Fibroblast of lung (primary cell): ENCODE measurements around the gene FIP1L1. TPM values are rescaled to one million over a fixed set of nuclear protein-coding genes. Genes with fewer than 3 reads are reported as not detected.
A peak's percentile ranks its signal among the peaks of the same experiment; 100 is the strongest.

Experiments used
- DNase-seq, 2 donors: peaks; one replicate each; pipeline versions ENCODE4 v3.0.0 to v3.0.0-alpha.2; 2010; ENCODE audit warnings: low read depth in 2 of 2
- H2AFZ ChIP-seq: 2 replicates; pipeline ENCODE4 v1.5.1; 2012; ENCODE audit warnings: low read length, control low read depth, inconsistent platforms
- H3K27ac ChIP-seq: 2 replicates; pipeline ENCODE4 v1.5.1; 2011; ENCODE audit warnings: low read length, control low read depth; ENCODE audit not compliant: insufficient read depth
- H3K27me3 ChIP-seq: 2 replicates; pipeline ENCODE4 v1.5.1; 2011; ENCODE audit warnings: mild to moderate bottlenecking, low read length; ENCODE audit not compliant: control insufficient read depth, insufficient read depth
- H3K36me3 ChIP-seq: 2 replicates; pipeline ENCODE4 v1.5.1; 2011; ENCODE audit warnings: low read length; ENCODE audit not compliant: control insufficient read depth, insufficient read depth
- H3K4me1 ChIP-seq: 2 replicates; pipeline ENCODE4 v1.5.1; 2011; ENCODE audit warnings: low read length; ENCODE audit not compliant: control insufficient read depth, insufficient read depth; ENCODE audit errors: extremely low read depth
- H3K4me2 ChIP-seq: 2 replicates; pipeline ENCODE4 v1.5.1; 2011; ENCODE audit warnings: low read length, control low read depth; ENCODE audit not compliant: insufficient read depth; ENCODE audit errors: extremely low read depth
- H3K4me3 ChIP-seq, 4 experiments: fragments of 200-600 bp in 1 of 4; sonication (generic) in 1 of 4; replicated peaks in 1 of 4; 2 replicates each; pipeline ENCODE4 v1.5.1; 2011 to 2016; ENCODE audit warnings: low read length in 4 of 4, low read depth in 3 of 4, mild to moderate bottlenecking in 3 of 4, control low read depth in 2 of 4, inconsistent platforms in 1 of 4, mixed read lengths in 1 of 4; ENCODE audit not compliant: insufficient read depth in 1 of 4; ENCODE audit errors: control extremely low read depth in 1 of 4
- H3K79me2 ChIP-seq: 2 replicates; pipeline ENCODE4 v1.5.1; 2012; ENCODE audit warnings: mild to moderate bottlenecking, low read length, inconsistent platforms; ENCODE audit not compliant: control insufficient read depth, insufficient read depth
- H3K9ac ChIP-seq: 2 replicates; pipeline ENCODE4 v1.5.1; 2011; ENCODE audit warnings: mild to moderate bottlenecking, low read length, control low read depth; ENCODE audit not compliant: insufficient read depth
- H3K9me3 ChIP-seq: 2 replicates; pipeline ENCODE4 v1.5.1; 2012; ENCODE audit warnings: low read depth, low read length; ENCODE audit not compliant: control insufficient read depth, insufficient read depth
- H4K20me1 ChIP-seq: 2 replicates; pipeline ENCODE4 v1.5.1; 2011; ENCODE audit warnings: low read length; ENCODE audit not compliant: control insufficient read depth, insufficient read depth; ENCODE audit errors: extremely low read depth
- CTCF ChIP-seq, 2 donors: IDR thresholded peaks in 1 of 2; conservative IDR thresholded peaks in 1 of 2; 1 replicate in 1 of 2; 2 replicates in 1 of 2; pipeline ENCODE4 v1.5.1; 2011 to 2012; ENCODE audit warnings: low read length in 2 of 2, control low read depth in 1 of 2, inconsistent platforms in 1 of 2, low read depth in 1 of 2, mild to moderate bottlenecking in 1 of 2
- EZH2 ChIP-seq: IDR thresholded peaks from 2 replicates; pipeline ENCODE4 v1.5.1; 2012; ENCODE audit warnings: low read length, control low read depth, mild to moderate bottlenecking; ENCODE audit errors: missing control alignments
- polyA plus RNA-seq, 2 donors: library from polyadenylated mRNA; depleted of rRNA in 1 of 2; stranded (reverse) in 1 of 2; unstranded in 1 of 2; fragments of >200 nt; gene quantifications; 2 replicates each; pipeline ENCODE4 v1.2.1, GENCODE V29; 2011 to 2012; ENCODE audit warnings: missing spikeins in 1 of 2
- total RNA-seq: library from RNA; depleted of rRNA; stranded (reverse); fragments of >200 nt; gene quantifications from 2 replicates; pipeline ENCODE4 v1.2.1, GENCODE V29; 2014

The FIP1L1 gene
- total and polyA plus RNA-seq, 2 donors (not counting 1 experiment from before 2014, with no cell fraction given) = 22.3 to 98.3 TPM

DNA sequence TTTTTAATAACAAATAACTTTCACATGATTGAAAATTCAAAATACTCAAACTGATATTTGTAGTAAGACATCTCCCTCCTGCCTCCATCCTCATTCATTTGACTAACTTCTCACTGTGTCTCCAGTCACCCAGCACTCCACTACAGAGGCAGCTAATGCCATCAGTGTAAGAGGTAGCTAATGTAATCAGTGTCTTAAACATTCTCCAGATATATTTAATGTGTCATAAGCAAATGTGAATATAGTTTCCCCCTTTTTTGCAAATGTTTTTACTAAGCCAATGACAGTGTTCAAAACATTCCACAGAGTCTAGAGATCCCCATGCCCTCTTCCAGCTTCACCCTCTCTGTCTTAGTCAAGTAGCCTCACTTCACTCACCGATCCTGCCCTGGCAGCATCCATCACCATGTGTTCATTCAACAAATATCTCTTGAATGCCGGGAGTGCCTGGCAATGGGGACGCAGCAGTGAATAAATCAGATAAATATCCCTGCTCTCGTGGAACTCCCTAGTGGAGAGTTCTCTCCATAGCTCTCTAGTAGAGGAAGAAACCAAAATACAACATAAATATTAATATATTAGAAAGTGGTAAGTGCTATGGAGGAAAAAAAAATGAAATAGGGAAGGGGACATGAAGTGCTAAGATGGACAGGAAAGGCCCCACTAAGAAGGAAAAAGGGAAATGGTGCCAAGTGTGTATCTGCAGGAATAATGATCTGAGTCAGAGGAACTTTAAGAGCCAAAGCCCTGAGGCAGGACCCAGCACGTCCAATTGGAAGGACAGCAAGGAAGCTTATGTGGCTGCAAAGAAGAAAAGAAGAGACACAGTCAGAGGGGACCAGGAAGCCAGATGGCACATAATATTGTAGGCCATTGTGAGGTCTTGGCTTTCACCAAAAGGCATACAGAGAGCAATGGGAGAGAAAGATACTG is 30.3 kb upstream of the FIP1L1 start:
- Histone ChIP-seq H3K4me3 (no peak overlapping the region), H3K36me3 (no peaks in the 10 kb centered on the region), H3K4me1 (peaks cover 5% of the 10 kb centered on the region), H3K9me3 (no peaks in the 10 kb centered on the region), H3K9ac (no peak overlapping the region), H3K4me2 (peak overlapping the region; percentile 52), H3K27me3 (no peaks in the 10 kb centered on the region), H2AFZ (no peak overlapping the region), H3K27ac (no peak overlapping the region), H3K79me2 (peaks cover 1% of the 10 kb centered on the region), H4K20me1 (no peaks in the 10 kb centered on the region)
- peak; percentile 21 to 66 for DNase-seq
- TF ChIP-seq CTCF (conservative IDR thresholded peaks at IDR 0.05 in 1 of 2, IDR thresholded peaks at IDR 0.05 in 1 of 2; ENCODE audit: low read depth in 1 of 2, low read length in 2 of 2) = no peak
- TF ChIP-seq EZH2 = no peak

- Histone ChIP-seq H3K27ac (no peak overlapping the region), H3K4me3 (no peak overlapping the region), H3K9me3 (no peaks in the 10 kb centered on the region), H3K27me3 (no peaks in the 10 kb centered on the region), H2AFZ (no peak overlapping the region), H3K9ac (no peak overlapping the region), H3K4me1 (peaks cover 5% of the 10 kb centered on the region), H3K36me3 (no peaks in the 10 kb centered on the region), H3K4me2 (no peak overlapping the region), H3K79me2 (peaks cover 1% of the 10 kb centered on the region), H4K20me1 (no peaks in the 10 kb centered on the region)
- TF ChIP-seq CTCF (conservative IDR thresholded peaks at IDR 0.05 in 1 of 2, IDR thresholded peaks at IDR 0.05 in 1 of 2; ENCODE audit: low read depth in 1 of 2, low read length in 2 of 2) = no peak
- no peak for DNase-seq
Measured at GRCh38 chr4:53348046-53348445, 29.4 kb upstream of the FIP1L1 start.

- H3K9ac ChIP-seq = no peak overlapping the region
- peaks cover 4% of the 10 kb centered on the region for H3K79me2 ChIP-seq
- DNase-seq = peak in 1 of 2 donors; percentile 18
- H3K27me3 ChIP-seq = no peaks in the 10 kb centered on the region
- H3K36me3 ChIP-seq = no peaks in the 10 kb centered on the region
- H3K27ac ChIP-seq = no peak overlapping the region
- H4K20me1 ChIP-seq = no peaks in the 10 kb centered on the region
- no peak overlapping the region for H3K4me2 ChIP-seq
- TF ChIP-seq EZH2 (no peak), CTCF (conservative IDR thresholded peaks at IDR 0.05 in 1 of 2, IDR thresholded peaks at IDR 0.05 in 1 of 2; ENCODE audit: low read depth in 1 of 2, low read length in 2 of 2) (no peak)
- no peak overlapping the region for H3K4me3 ChIP-seq
- no peaks in the 10 kb centered on the region for H3K9me3 ChIP-seq
- H3K4me1 ChIP-seq = peaks cover 5% of the 10 kb centered on the region
- no peak overlapping the region for H2AFZ ChIP-seq
Measured at GRCh38 chr4:53349091-53349491, 28.4 kb upstream of the FIP1L1 start.
